Sciatic nerve (tissue), 2 donors: Measurements from ENCODE around the gene IQGAP2. TPM values are rescaled to one million over a fixed set of nuclear protein-coding genes. Genes with fewer than 3 reads are reported as not detected.

ENCODE experiments used
- ATAC-seq: fragments of 200-7000 bp; cut with Tn5 transposase; one replicate; pipeline ENCODE4 v1.9.1; 2020; ENCODE audit warnings: mild to moderate bottlenecking, moderate library complexity
- DNase-seq: peaks from one replicate; pipeline ENCODE4 v3.0.0-alpha.2; 2020; ENCODE audit warnings: low spot score
- intact Hi-C: fragments of 100-400 bp; cut with DNase I; formaldehyde crosslinking; loops from one replicate; pipeline ENCODE4 v1.14.2; 2022
- total RNA-seq: library from RNA; stranded (reverse); fragmentation: NEBNext Ultra II Directional; extraction: Animal tissue kit (Norgen Biotek cat#: 25700); gene quantifications from one replicate; pipeline ENCODE4 v1.2.1, GENCODE V29; 2021
- donor health status: DM: no; HTN: no; CAD: no.
- donor health status: DM: no; HTN: no; CAD: no.

IQGAP2 gene
- total RNA-seq, 1 donor from 2014 or later, result 57.5 TPM

- intact Hi-C loops, result no loop called here
- ATAC-seq, result no peak
- DNase-seq, result no peak
Measured at GRCh38 chr5:76470976-76471375, 67.9 kb downstream of the IQGAP2 start.

- intact Hi-C loops, result no loop called here
- ATAC-seq, result no peak
- DNase-seq, result no peak
Measured at GRCh38 chr5:76471406-76471805, 68.3 kb downstream of the IQGAP2 start.

- DNase-seq (no peak), ATAC-seq (no peak)
- intact Hi-C loops, result no loop called here
Measured at GRCh38 chr5:76471987-76472334, 68.9 kb downstream of the IQGAP2 start.

GRCh38 chr5:76472335-76473008 lies 69.4 kb downstream of the IQGAP2 start:
- no peak for DNase-seq
- ATAC-seq, result no peak
- intact Hi-C loops, result no loop called here

- ATAC-seq, result no peak
- intact Hi-C loops, result no loop called here
- no peak for DNase-seq
Measured at GRCh38 chr5:76473009-76473336, 69.9 kb downstream of the IQGAP2 start.

- DNase-seq (no peak), ATAC-seq (no peak)
- intact Hi-C loops, result no loop called here
Measured at GRCh38 chr5:76473661-76474060, 70.6 kb downstream of the IQGAP2 start.

- intact Hi-C loops, result no loop called here
- ATAC-seq (no peak), DNase-seq (no peak)
Measured at GRCh38 chr5:76474377-76474776, 71.3 kb downstream of the IQGAP2 start.

GRCh38 chr5:76475385-76475784 lies 72.3 kb downstream of the IQGAP2 start:
- intact Hi-C loops, result no loop called here
- DNase-seq (no peak), ATAC-seq (no peak)

GRCh38 chr5:76475936-76476335 lies 72.9 kb downstream of the IQGAP2 start:
- DNase-seq, result no peak
- no peak for ATAC-seq
- intact Hi-C loops, result no loop called here

- DNase-seq, result no peak
- ATAC-seq, result no peak
- intact Hi-C loops, result no loop called here
Measured at GRCh38 chr5:76476474-76477038, 73.5 kb downstream of the IQGAP2 start.

GRCh38 chr5:76477061-76477460 lies 74.0 kb downstream of the IQGAP2 start:
- ATAC-seq (no peak), DNase-seq (no peak)
- intact Hi-C loops, result no loop called here

GRCh38 chr5:76477571-76477970 lies 74.5 kb downstream of the IQGAP2 start:
- intact Hi-C loops, result no loop called here
- DNase-seq, result no peak
- ATAC-seq, result no peak

- intact Hi-C loops, result no loop called here
- DNase-seq, result no peak
- ATAC-seq, result no peak
Measured at GRCh38 chr5:76479281-76479680, 76.2 kb downstream of the IQGAP2 start.

- DNase-seq, result no peak
- intact Hi-C loops, result no loop called here
- peak; percentile 22 for ATAC-seq
Measured at GRCh38 chr5:76479973-76480667, 77.0 kb downstream of the IQGAP2 start.

- intact Hi-C loops, result no loop called here
Measured at GRCh38 chr5:76482984-76483383, 79.9 kb downstream of the IQGAP2 start.

GRCh38 chr5:76483433-76483832 lies 80.3 kb downstream of the IQGAP2 start:
- intact Hi-C loops, result no loop called here
- DNase-seq, result no peak
- no peak for ATAC-seq

More at GRCh38 chr5:76482984-76483383, 79.9 kb downstream of the IQGAP2 start:
- DNase-seq (no peak), ATAC-seq (no peak)

GRCh38 chr5:76483881-76484280 lies 80.8 kb downstream of the IQGAP2 start:
- ATAC-seq, result no peak
- DNase-seq, result no peak
- intact Hi-C loops, result no loop called here

- intact Hi-C loops, result no loop called here
- no peak for ATAC-seq
- DNase-seq, result no peak
Measured at GRCh38 chr5:76485511-76485910, 82.4 kb downstream of the IQGAP2 start.

GRCh38 chr5:76487386-76487785 lies 84.3 kb downstream of the IQGAP2 start:
- DNase-seq, result no peak
- no peak for ATAC-seq
- intact Hi-C loops, result no loop called here

GRCh38 chr5:76487821-76488220 lies 84.7 kb downstream of the IQGAP2 start:
- intact Hi-C loops, result no loop called here
- DNase-seq (no peak), ATAC-seq (no peak)

GRCh38 chr5:76488969-76489368 lies 85.9 kb downstream of the IQGAP2 start:
- DNase-seq (no peak), ATAC-seq (no peak)
- intact Hi-C loops, result no loop called here
